Endothelial cell of umbilical vein (primary cell): ENCODE data around the gene GRID2. TPM values are rescaled to one million over a fixed set of nuclear protein-coding genes. Genes with fewer than 3 reads are reported as not detected.

Experiments
- BruUV-seq: library from RNA; stranded (reverse); fragments of 400-500 nt; replicated peaks from 2 replicates; lab custom pipeline; 2021; lab: Mats Ljungman, UMichigan
- CTCF ChIA-PET: fragments of 300-600, 350-600 bp; sonication (Branson Sonifier 250); formaldehyde crosslinking; loops from one replicate; lab custom pipeline; 2021; ENCODE audit warnings: antibody characterized with exemption, inconsistent platforms; lab: Charles Lee
- POLR2A ChIA-PET: fragments of 300-600, 350-600 bp; sonication (Branson Sonifier 250); formaldehyde crosslinking; loops from one replicate; lab custom pipeline; 2021; ENCODE audit warnings: antibody characterized with exemption, inconsistent platforms; lab: Charles Lee
- DNase-seq: peaks from one replicate; pipeline ENCODE4 v3.0.0-alpha.2; 2011; ENCODE audit warnings: low read depth, low spot score
- FAIRE-seq: peaks from 2 replicates; lab custom pipeline; 2011; peaks lifted over from hg19 to GRCh38; lab: Jason Lieb, UNC
- H2AFZ ChIP-seq: 2 replicates; pipeline ENCODE4 v1.6.0; 2012; ENCODE audit warnings: low read depth, low read length, control low read depth, inconsistent platforms
- H3K27ac ChIP-seq: 2 replicates; pipeline ENCODE4 v1.5.1; 2011; ENCODE audit warnings: low read depth, mild to moderate bottlenecking, control low read depth, low read length, moderate library complexity; ENCODE audit not compliant: insufficient read depth
- H3K27me3 ChIP-seq, 2 experiments: 2 replicates each; pipeline versions ENCODE4 v1.6.0 to v1.6.1; 2011; ENCODE audit warnings: low read length in 2 of 2, mixed read lengths in 1 of 2; ENCODE audit not compliant: control insufficient read depth in 2 of 2, insufficient read depth in 2 of 2
- H3K36me3 ChIP-seq, 2 experiments: 2 replicates in 1 of 2; 3 replicates in 1 of 2; pipeline ENCODE4 v1.5.1; 2011; ENCODE audit warnings: low read length in 2 of 2, mild to moderate bottlenecking in 1 of 2, moderate library complexity in 1 of 2; ENCODE audit not compliant: control insufficient read depth in 2 of 2, insufficient read depth in 2 of 2; ENCODE audit errors: extremely low read depth in 1 of 2
- H3K4me1 ChIP-seq: 3 replicates; pipeline ENCODE4 v1.5.1; 2011; ENCODE audit warnings: mild to moderate bottlenecking, low read length; ENCODE audit not compliant: control insufficient read depth, insufficient read depth; ENCODE audit errors: extremely low read depth
- H3K4me2 ChIP-seq: 2 replicates; pipeline ENCODE4 v1.6.1; 2011; ENCODE audit warnings: low read length, control low read depth, mixed read lengths; ENCODE audit not compliant: insufficient read depth
- H3K4me3 ChIP-seq, 3 experiments: fragments of 200-600 bp in 1 of 3; sonication (generic), shearing (Covaris generic) in 1 of 3; replicated peaks in 1 of 3; 2 replicates each; pipeline ENCODE4 v1.5.1; 2011 to 2016; ENCODE audit warnings: control low read depth in 3 of 3, low read length in 3 of 3, mild to moderate bottlenecking in 2 of 3, inconsistent platforms in 1 of 3, low read depth in 1 of 3, moderate library complexity in 1 of 3; ENCODE audit not compliant: insufficient read depth in 1 of 3
- H3K79me2 ChIP-seq: 2 replicates; pipeline ENCODE4 v1.6.0; 2012; ENCODE audit warnings: low read length, inconsistent platforms; ENCODE audit not compliant: control insufficient read depth, insufficient read depth
- H3K9ac ChIP-seq: replicated peaks from 2 replicates; pipeline ENCODE3; 2011; ENCODE audit warnings: low read length, control low read depth; ENCODE audit not compliant: insufficient read depth; ENCODE audit errors: extremely low read depth
- H3K9me1 ChIP-seq: replicated peaks from 3 replicates; pipeline ENCODE4 v1.6.0; 2011; ENCODE audit warnings: mild to moderate bottlenecking, low read length; ENCODE audit not compliant: control insufficient read depth, insufficient read depth; ENCODE audit errors: extremely low read depth
- H3K9me3 ChIP-seq: replicated peaks from 2 replicates; pipeline ENCODE4 v1.5.1; 2012; ENCODE audit warnings: low read length, inconsistent platforms; ENCODE audit not compliant: control insufficient read depth, insufficient read depth
- H4K20me1 ChIP-seq: replicated peaks from 2 replicates; pipeline ENCODE3; 2011; ENCODE audit warnings: mild to moderate bottlenecking, low read length; ENCODE audit not compliant: control insufficient read depth, insufficient read depth; ENCODE audit errors: extremely low read depth
- EZH2 ChIP-seq: IDR thresholded peaks from 2 replicates; pipeline ENCODE4 v1.6.1; 2012; ENCODE audit warnings: borderline replicate concordance, low read depth, mild to moderate bottlenecking, moderate library complexity, low read length, inconsistent platforms; ENCODE audit not compliant: severe bottlenecking
- FOS ChIP-seq: IDR thresholded peaks from 2 replicates; pipeline ENCODE4 v1.6.1; 2011; ENCODE audit warnings: mild to moderate bottlenecking, low read length, moderate library complexity, borderline replicate concordance; ENCODE audit not compliant: insufficient read depth
- GATA2 ChIP-seq: IDR thresholded peaks from 2 replicates; pipeline ENCODE4 v1.7.0; 2011; ENCODE audit warnings: low read depth, mild to moderate bottlenecking, moderate library complexity, mixed read lengths, low read length; ENCODE audit not compliant: insufficient read length, insufficient read depth
- JUN ChIP-seq: IDR thresholded peaks from 2 replicates; pipeline ENCODE4 v1.6.1; 2011; ENCODE audit warnings: borderline replicate concordance, low read depth; ENCODE audit not compliant: insufficient read length, insufficient read depth
- MYC ChIP-seq: IDR thresholded peaks from one replicate; pipeline ENCODE4 v1.6.1; 2011; ENCODE audit warnings: mild to moderate bottlenecking, low read depth, low read length
- POLR2A ChIP-seq: IDR thresholded peaks from 2 replicates; pipeline ENCODE4 v1.6.1; 2012; ENCODE audit warnings: low read depth, mild to moderate bottlenecking, control low read depth, low read length
- POLR2AphosphoS5 ChIP-seq: IDR thresholded peaks from 2 replicates; pipeline ENCODE4 v1.6.1; 2012; ENCODE audit warnings: low read depth, mild to moderate bottlenecking, control low read depth, low read length, moderate library complexity; ENCODE audit not compliant: insufficient read depth
- dilution Hi-C: fragments of 300-500 bp; cut with MboI; formaldehyde crosslinking; loops from one replicate; pipeline ENCODE4 v1.15.0; 2019; ENCODE audit warnings: low sequenced_read_pairs; ENCODE audit not compliant: extremely low pct_ligation_motif_present
- intact Hi-C: fragments of 100-400 bp; cut with micrococcal nuclease; formaldehyde crosslinking; loops from one replicate; pipeline ENCODE4 v1.10.0; 2022
- polyA plus RNA-seq, 4 experiments: library from polyadenylated mRNA; depleted of rRNA in 3 of 4; stranded (reverse) in 3 of 4; unstranded in 1 of 4; fragments of >200 nt; gene quantifications; 2 replicates each; pipeline versions ENCODE4 v1.2.1 to v1.2.3, GENCODE V29; 2011 to 2012; ENCODE audit warnings: missing spikeins in 1 of 4
- total RNA-seq: library from RNA; stranded (reverse); gene quantifications from 2 replicates; pipeline ENCODE4 v1.2.3, GENCODE V29; 2021
- TF ChIP-seq, protein P1 (sequence below): IDR thresholded peaks from 2 replicates; pipeline ENCODE4 v1.6.1; 2011; ENCODE audit not compliant: insufficient read depth, insufficient read length
- TF ChIP-seq, protein P2 (sequence below), 2 donors: IDR thresholded peaks; 1 replicate in 1 of 2; 2 replicates in 1 of 2; pipeline ENCODE4 v1.5.1; 2011; ENCODE audit warnings: low read length in 2 of 2, mild to moderate bottlenecking in 2 of 2, moderate library complexity in 2 of 2, control low read depth in 1 of 2, inconsistent platforms in 1 of 2, low read depth in 1 of 2; ENCODE audit not compliant: insufficient read depth in 1 of 2; ENCODE audit errors: extremely low read depth in 1 of 2

GRID2 gene
- total and polyA plus RNA-seq, 2 donors (not counting 3 experiments of a cell fraction or from before 2014, with no cell fraction given) = not detected

DNA sequence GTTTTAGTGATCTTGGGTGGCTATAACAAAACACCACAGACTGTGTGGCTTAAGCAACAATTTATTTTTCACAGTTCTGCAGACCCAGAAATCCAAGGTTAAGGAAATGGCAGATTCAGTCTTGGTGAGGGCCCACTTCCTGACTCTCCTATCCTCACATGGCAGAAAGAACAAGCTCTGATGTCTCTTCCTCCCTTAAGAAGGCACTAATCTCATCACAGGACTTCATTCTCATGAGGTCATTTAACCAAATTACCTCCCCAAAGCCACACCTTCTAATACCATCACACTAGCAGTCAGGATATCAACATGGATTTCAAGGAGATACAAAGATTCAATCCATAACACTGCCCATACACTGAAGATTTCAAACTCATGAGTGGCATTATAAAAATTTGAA, 350.3 kb downstream of the GRID2 start:
- Histone ChIP-seq H3K9ac (no peak overlapping the region), H3K79me2 (no peaks in the 10 kb centered on the region), H3K9me1 (no peaks in the 10 kb centered on the region), H3K9me3 (no peaks in the 10 kb centered on the region), H3K36me3 (no peaks in the 10 kb centered on the region), H4K20me1 (no peaks in the 10 kb centered on the region), H3K27ac (no peak overlapping the region), H3K4me3 (no peak overlapping the region), H3K4me1 (no peaks in the 10 kb centered on the region), H3K27me3 (no peaks in the 10 kb centered on the region), H2AFZ (no peak overlapping the region), H3K4me2 (no peak overlapping the region)
- intact Hi-C loops = no loop called here
- POLR2A ChIA-PET = no interaction called here
- dilution Hi-C loops = no loop called here
- FAIRE-seq = no peak
- TF ChIP-seq POLR2A (no peak), POLR2AphosphoS5 (no peak)
- TF ChIP-seq, protein P1, sequence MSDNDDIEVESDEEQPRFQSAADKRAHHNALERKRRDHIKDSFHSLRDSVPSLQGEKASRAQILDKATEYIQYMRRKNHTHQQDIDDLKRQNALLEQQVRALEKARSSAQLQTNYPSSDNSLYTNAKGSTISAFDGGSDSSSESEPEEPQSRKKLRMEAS = no peak
- BruUV-seq = no TSS peak
- no peak for DNase-seq
- CTCF ChIA-PET = no interaction called here

DNA sequence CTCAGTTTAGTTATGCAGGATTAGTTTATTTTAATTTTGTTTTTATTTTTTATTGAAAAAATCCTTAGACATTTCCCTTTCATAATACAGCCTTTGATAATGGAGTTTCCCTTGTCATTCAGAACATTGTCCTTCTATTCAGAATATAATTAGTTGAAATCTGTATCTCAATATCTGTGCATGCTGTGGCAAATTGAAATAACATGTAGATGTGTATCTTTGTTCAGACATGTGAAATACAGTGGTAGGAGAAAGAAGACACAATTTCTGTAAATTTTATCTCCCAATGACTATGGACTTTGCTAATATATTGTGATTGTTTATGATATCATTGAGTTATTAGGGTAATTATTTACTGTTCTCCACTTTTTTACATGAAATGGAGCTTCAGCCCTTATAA, 353.9 kb downstream of the GRID2 start:
- CTCF ChIA-PET = no interaction called here
- no peaks in the 10 kb centered on the region for H3K9me3 ChIP-seq
- no peak overlapping the region for H3K27ac ChIP-seq
- TF ChIP-seq POLR2A (no peak), GATA2 (no peak), JUN (no peak), MYC (no peak), EZH2 (no peak), FOS (no peak), POLR2AphosphoS5 (no peak)
- TF ChIP-seq, protein P1 = no peak
- TF ChIP-seq, protein P2, sequence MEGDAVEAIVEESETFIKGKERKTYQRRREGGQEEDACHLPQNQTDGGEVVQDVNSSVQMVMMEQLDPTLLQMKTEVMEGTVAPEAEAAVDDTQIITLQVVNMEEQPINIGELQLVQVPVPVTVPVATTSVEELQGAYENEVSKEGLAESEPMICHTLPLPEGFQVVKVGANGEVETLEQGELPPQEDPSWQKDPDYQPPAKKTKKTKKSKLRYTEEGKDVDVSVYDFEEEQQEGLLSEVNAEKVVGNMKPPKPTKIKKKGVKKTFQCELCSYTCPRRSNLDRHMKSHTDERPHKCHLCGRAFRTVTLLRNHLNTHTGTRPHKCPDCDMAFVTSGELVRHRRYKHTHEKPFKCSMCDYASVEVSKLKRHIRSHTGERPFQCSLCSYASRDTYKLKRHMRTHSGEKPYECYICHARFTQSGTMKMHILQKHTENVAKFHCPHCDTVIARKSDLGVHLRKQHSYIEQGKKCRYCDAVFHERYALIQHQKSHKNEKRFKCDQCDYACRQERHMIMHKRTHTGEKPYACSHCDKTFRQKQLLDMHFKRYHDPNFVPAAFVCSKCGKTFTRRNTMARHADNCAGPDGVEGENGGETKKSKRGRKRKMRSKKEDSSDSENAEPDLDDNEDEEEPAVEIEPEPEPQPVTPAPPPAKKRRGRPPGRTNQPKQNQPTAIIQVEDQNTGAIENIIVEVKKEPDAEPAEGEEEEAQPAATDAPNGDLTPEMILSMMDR (IDR thresholded peaks at IDR 0.05; ENCODE audit: extremely low read depth in 1 of 2, insufficient read depth in 1 of 2, low read depth in 1 of 2, low read length in 2 of 2) = no peak
- no peak for DNase-seq
- H3K4me3 ChIP-seq = no peak overlapping the region
- H3K4me2 ChIP-seq = no peak overlapping the region
- POLR2A ChIA-PET = no interaction called here
- H3K4me1 ChIP-seq = no peaks in the 10 kb centered on the region
- no peaks in the 10 kb centered on the region for H3K27me3 ChIP-seq
- intact Hi-C loops (no loop called here), dilution Hi-C loops (no loop called here)
- no peaks in the 10 kb centered on the region for H3K9me1 ChIP-seq
- no peak for FAIRE-seq
- no peaks in the 10 kb centered on the region for H3K79me2 ChIP-seq
- no peak overlapping the region for H2AFZ ChIP-seq
- no peaks in the 10 kb centered on the region for H3K36me3 ChIP-seq
- H4K20me1 ChIP-seq = no peaks in the 10 kb centered on the region
- no peak overlapping the region for H3K9ac ChIP-seq
- BruUV-seq = no TSS peak
